ENCODE measurements around the gene GBF1. TPM values are rescaled to one million over a fixed set of nuclear protein-coding genes. Genes with fewer than 3 reads are reported as not detected.

GBF1 gene
- total and polyA plus RNA-seq, 2 of the 13 experiments (the other 11 are each of a cell fraction or from before 2014, with no cell fraction given) = 17.1 to 21.9 TPM

- peak; percentile 79; the same call in 1 of the 2 replicates for TF ChIP-seq ZNF770 (CRISPR knock-in tag; IDR thresholded peaks at IDR 0.05)
- peak; percentile 79; the same call in 1 of the 2 replicates for TF ChIP-seq ZNF619 (CRISPR knock-in tag; IDR thresholded peaks at IDR 0.05)
- TF ChIP-seq RXRB (CRISPR knock-in tag; IDR thresholded peaks at IDR 0.05; ENCODE audit: borderline replicate concordance) = peak; percentile 74
- peak; percentile 87 for TF ChIP-seq IRF2 (CRISPR knock-in tag; IDR thresholded peaks at IDR 0.05)
- 0 out of 2 replicates have a peak, but pooled peaks have one; percentile 55 for TF ChIP-seq ZC3H4 (CRISPR knock-in tag; IDR thresholded peaks at IDR 0.05; ENCODE audit: borderline replicate concordance)
- TF ChIP-seq ZSCAN29 (CRISPR knock-in tag; conservative IDR thresholded peaks at IDR 0.05) = 0 out of 2 replicates have a peak, but pooled peaks have one; percentile 49
- TF ChIP-seq PAF1 (CRISPR knock-in tag; IDR thresholded peaks at IDR 0.05) = no peak
- no peak; the same call in 1 of the 2 replicates for TF ChIP-seq ZBTB10 (CRISPR knock-in tag; IDR thresholded peaks at IDR 0.05; ENCODE audit: borderline replicate concordance)
- no peak for TF ChIP-seq DBP (CRISPR knock-in tag; IDR thresholded peaks at IDR 0.05; ENCODE audit: not compliant biosample characterization)
- no peak for TF ChIP-seq ZFP62 (CRISPR knock-in tag; IDR thresholded peaks at IDR 0.05)
- TF ChIP-seq JDP2 (CRISPR knock-in tag; IDR thresholded peaks at IDR 0.05; ENCODE audit: borderline replicate concordance) = no peak
- TF ChIP-seq ZNF3 (CRISPR knock-in tag; IDR thresholded peaks at IDR 0.05) = no peak
- TF ChIP-seq REPIN1 (CRISPR knock-in tag; IDR thresholded peaks at IDR 0.05; ENCODE audit: borderline replicate concordance, low read depth) = peak; percentile 85
- TF ChIP-seq ZNF691 (CRISPR knock-in tag; IDR thresholded peaks at IDR 0.05; ENCODE audit: borderline replicate concordance, low read depth) = peak; percentile 96
- TF ChIP-seq E2F2 (CRISPR knock-in tag; IDR thresholded peaks at IDR 0.05; ENCODE audit: borderline replicate concordance) = peak; percentile 64; the same call in 1 of the 2 replicates
- peak; percentile 86 for TF ChIP-seq YY1 (IDR thresholded peaks at IDR 0.05; ENCODE audit: insufficient read depth, insufficient replicate concordance, low read depth, low read length)
- TF ChIP-seq ZIK1 (CRISPR knock-in tag; IDR thresholded peaks at IDR 0.05; ENCODE audit: borderline replicate concordance, low read depth) = peak; percentile 97
- TF ChIP-seq HOXA7 (CRISPR knock-in tag; IDR thresholded peaks at IDR 0.05) = no peak
- no peak for TF ChIP-seq U2AF1 (optimal IDR thresholded peaks at IDR 0.05; ENCODE audit: low read depth, low read length)
- TF ChIP-seq MYC (CRISPR knock-in tag; IDR thresholded peaks at IDR 0.05; ENCODE audit: borderline replicate concordance) = peak; percentile 97
- peak; percentile 72; the same call in 1 of the 2 replicates for TF ChIP-seq ZNF678 (CRISPR knock-in tag; IDR thresholded peaks at IDR 0.05)
Measured at GRCh38 chr10:102422545-102423129, 177.3 kb downstream of the GBF1 start (continued).
